Osteoblast (primary cell): ENCODE measurements around the gene TNKS1BP1. TPM values are rescaled to one million over a fixed set of nuclear protein-coding genes. Genes with fewer than 3 reads are reported as not detected.

Experiments
- DNase-seq: peaks from one replicate; pipeline ENCODE4 v3.0.0; 2011; ENCODE audit warnings: low spot score, mixed read lengths; ENCODE audit not compliant: insufficient read length; ENCODE audit errors: missing footprints
- H2AFZ ChIP-seq: 2 replicates; pipeline ENCODE4 v1.6.0; 2011; ENCODE audit warnings: mild to moderate bottlenecking, low read length
- H3K27ac ChIP-seq: 2 replicates; pipeline ENCODE4 v1.5.1; 2011; ENCODE audit warnings: mild to moderate bottlenecking, low read depth, low read length, moderate library complexity
- H3K27me3 ChIP-seq: 2 replicates; pipeline ENCODE4 v1.6.0; 2012; ENCODE audit warnings: mild to moderate bottlenecking, control low read depth, inconsistent platforms, low read length, moderate library complexity; ENCODE audit not compliant: insufficient read depth
- H3K36me3 ChIP-seq: 2 replicates; pipeline ENCODE4 v1.5.1; 2011; ENCODE audit warnings: mild to moderate bottlenecking, low read length, control low read depth, moderate library complexity; ENCODE audit not compliant: insufficient read depth
- H3K4me1 ChIP-seq: 2 replicates; pipeline ENCODE4 v1.5.1; 2011; ENCODE audit warnings: mild to moderate bottlenecking, low read length, control low read depth, moderate library complexity; ENCODE audit not compliant: insufficient read depth
- H3K4me2 ChIP-seq: 2 replicates; pipeline ENCODE4 v1.6.0; 2011; ENCODE audit warnings: mild to moderate bottlenecking, low read length; ENCODE audit not compliant: insufficient read depth
- H3K4me3 ChIP-seq: fragments of 200-600 bp; sonication (generic); 3 replicates; pipeline ENCODE4 v1.5.1; 2012; ENCODE audit warnings: mild to moderate bottlenecking, low read length, inconsistent platforms; ENCODE audit not compliant: insufficient read depth
- H3K79me2 ChIP-seq: 2 replicates; pipeline ENCODE4 v1.6.0; 2012; ENCODE audit warnings: mild to moderate bottlenecking, low read length, control low read depth, inconsistent platforms; ENCODE audit not compliant: insufficient read depth
- H3K9me3 ChIP-seq: 2 replicates; pipeline ENCODE4 v1.5.1; 2011; ENCODE audit warnings: low read depth, low read length, control low read depth
- H4K20me1 ChIP-seq: 2 replicates; pipeline ENCODE4 v1.6.0; 2012; ENCODE audit warnings: mild to moderate bottlenecking, low read length, control low read depth; ENCODE audit not compliant: insufficient read depth
- CTCF ChIP-seq: IDR thresholded peaks from 2 replicates; pipeline ENCODE4 v1.5.1; 2011; ENCODE audit warnings: mild to moderate bottlenecking, low read depth, low read length, moderate library complexity; ENCODE audit errors: extremely low read depth
- total RNA-seq: library from RNA; depleted of rRNA; stranded (reverse); fragments of >200 nt; gene quantifications from 2 replicates; pipeline ENCODE4 v1.2.3, GENCODE V29; 2012

The TNKS1BP1 gene
- total RNA-seq, 1 donor, result 74.6 TPM

GRCh38 chr11:57322256-57323166 lies 2.2 kb downstream of the TNKS1BP1 start:
- Histone ChIP-seq H3K4me2 (peak overlapping the region; percentile 96), H3K27me3 (no peaks in the 10 kb centered on the region), H3K36me3 (peaks cover 48% of the 10 kb centered on the region), H2AFZ (peak overlapping the region; percentile 69), H3K79me2 (peaks cover 62% of the 10 kb centered on the region), H3K4me3 (peak overlapping the region; percentile 96), H3K9me3 (no peaks in the 10 kb centered on the region), H4K20me1 (peaks cover 36% of the 10 kb centered on the region), H3K27ac (peak overlapping the region; percentile 97), H3K4me1 (peaks cover 45% of the 10 kb centered on the region)
- no peak for TF ChIP-seq CTCF
- peak; percentile 100 for DNase-seq

GRCh38 chr11:57321388-57322255 lies 3.1 kb downstream of the TNKS1BP1 start:
- H3K9me3 ChIP-seq, result no peaks in the 10 kb centered on the region
- H3K4me2 ChIP-seq, result peak overlapping the region; percentile 96
- H3K27ac ChIP-seq, result peak overlapping the region; percentile 97
- peak overlapping the region; percentile 96 for H3K4me3 ChIP-seq
- H3K4me1 ChIP-seq, result peaks cover 45% of the 10 kb centered on the region
- no peaks in the 10 kb centered on the region for H3K27me3 ChIP-seq
- H3K79me2 ChIP-seq, result peaks cover 70% of the 10 kb centered on the region
- H4K20me1 ChIP-seq, result peaks cover 44% of the 10 kb centered on the region
- H2AFZ ChIP-seq, result peak overlapping the region; percentile 69
- H3K36me3 ChIP-seq, result peaks cover 48% of the 10 kb centered on the region
- TF ChIP-seq CTCF, result no peak
- peak; percentile 87 for DNase-seq

GRCh38 chr11:57320719-57321387 lies 3.9 kb downstream of the TNKS1BP1 start:
- peaks cover 78% of the 10 kb centered on the region for H3K79me2 ChIP-seq
- H3K4me2 ChIP-seq, result peak overlapping the region; percentile 96
- H4K20me1 ChIP-seq, result peaks cover 52% of the 10 kb centered on the region
- peak; percentile 74 for DNase-seq
- no peak overlapping the region for H2AFZ ChIP-seq
- TF ChIP-seq CTCF, result no peak
- H3K4me3 ChIP-seq, result no peak overlapping the region
- peaks cover 48% of the 10 kb centered on the region for H3K36me3 ChIP-seq
- peaks cover 41% of the 10 kb centered on the region for H3K4me1 ChIP-seq
- no peaks in the 10 kb centered on the region for H3K27me3 ChIP-seq
- H3K9me3 ChIP-seq, result no peaks in the 10 kb centered on the region
- peak overlapping the region; percentile 97 for H3K27ac ChIP-seq
